Stimulated activated CD4-positive, alpha-beta T cell treated with anti-CD3 and anti-CD28 coated beads, Interleukin-1b, Interleukin-23, amount 100 ng/mL, for 1 hour (primary cell): ENCODE results near the gene RECQL5.
"Not testable (repeated sequence)": the region's sequence is repeated elsewhere in the genome, so short reads cannot be mapped to it uniquely, and the experiment has no call there.

Experiments used
- DNase-seq, 2 donors: peaks; one replicate each; pipeline ENCODE4 v3.0.0-alpha.2; 2020; ENCODE audit warnings: low read depth in 2 of 2

RECQL5 gene

GRCh38 chr17:75647921-75648320 lies 19.0 kb downstream of the RECQL5 start:
- no peak for DNase-seq

GRCh38 chr17:75647061-75647460 lies 19.9 kb downstream of the RECQL5 start:
- DNase-seq, result no peak

- DNase-seq, result no peak
These were observed 20.3 kb downstream of the RECQL5 start for GRCh38 chr17:75646638-75646992.

DNA sequence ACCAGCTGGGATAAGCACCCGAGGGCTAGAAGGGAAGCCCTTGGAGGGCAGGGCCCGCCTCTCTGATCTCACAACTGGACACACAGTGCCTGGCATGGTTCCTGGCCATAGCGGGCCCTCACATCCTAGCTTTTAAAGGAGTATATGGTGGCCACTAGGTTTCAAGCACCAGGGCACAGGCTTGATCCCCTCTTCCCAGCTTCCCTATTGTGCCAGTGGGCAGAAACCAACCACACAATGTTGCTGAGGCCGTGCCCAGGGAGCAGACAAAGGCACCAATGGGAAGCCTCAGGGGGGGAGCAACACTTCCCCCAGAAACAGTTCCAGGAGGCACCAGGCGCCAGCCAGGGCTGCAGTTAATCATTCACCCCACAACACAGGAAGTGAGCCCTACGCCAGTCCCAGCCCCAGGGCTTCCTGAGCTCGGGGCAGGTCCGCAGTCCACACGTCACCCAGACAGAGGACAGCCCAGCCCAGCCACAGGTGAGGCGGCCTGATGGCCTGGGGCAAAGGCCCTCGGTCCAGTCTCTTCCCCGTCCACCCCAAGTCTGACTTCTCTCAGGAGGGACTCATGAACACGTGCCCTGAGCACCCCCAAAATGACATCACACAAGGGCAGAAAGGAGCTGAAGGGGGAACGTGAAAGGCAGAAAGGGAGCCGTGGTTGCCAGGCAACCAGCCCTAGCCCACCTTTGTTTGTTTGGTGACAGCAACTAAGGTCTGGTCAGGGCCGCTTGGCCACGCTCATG lies 20.9 kb downstream of the RECQL5 start:
- DNase-seq, result no peak

DNA sequence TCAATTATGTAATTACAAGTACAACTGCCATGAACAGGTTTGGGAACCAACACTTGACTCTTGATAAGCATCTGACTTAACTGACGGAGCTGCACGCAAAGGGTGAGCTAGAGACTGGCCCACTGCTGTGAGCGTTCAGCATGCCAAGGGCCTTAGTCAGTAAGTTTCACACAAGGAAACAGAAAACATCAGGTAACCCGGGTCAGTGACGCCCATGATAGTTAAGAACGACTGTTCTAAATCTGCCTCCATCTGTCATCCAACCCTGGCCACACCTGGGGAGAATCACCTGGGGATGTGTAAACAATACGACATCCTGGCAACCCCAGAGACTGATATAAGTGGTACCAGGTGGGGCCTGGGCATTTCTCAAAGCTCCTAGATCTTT lies 21.5 kb downstream of the RECQL5 start:
- DNase-seq, result no peak

GRCh38 chr17:75643643-75644017 lies 23.3 kb downstream of the RECQL5 start:
- no peak for DNase-seq

- no peak for DNase-seq
These were observed 23.9 kb downstream of the RECQL5 start for GRCh38 chr17:75642784-75643642.

DNA sequence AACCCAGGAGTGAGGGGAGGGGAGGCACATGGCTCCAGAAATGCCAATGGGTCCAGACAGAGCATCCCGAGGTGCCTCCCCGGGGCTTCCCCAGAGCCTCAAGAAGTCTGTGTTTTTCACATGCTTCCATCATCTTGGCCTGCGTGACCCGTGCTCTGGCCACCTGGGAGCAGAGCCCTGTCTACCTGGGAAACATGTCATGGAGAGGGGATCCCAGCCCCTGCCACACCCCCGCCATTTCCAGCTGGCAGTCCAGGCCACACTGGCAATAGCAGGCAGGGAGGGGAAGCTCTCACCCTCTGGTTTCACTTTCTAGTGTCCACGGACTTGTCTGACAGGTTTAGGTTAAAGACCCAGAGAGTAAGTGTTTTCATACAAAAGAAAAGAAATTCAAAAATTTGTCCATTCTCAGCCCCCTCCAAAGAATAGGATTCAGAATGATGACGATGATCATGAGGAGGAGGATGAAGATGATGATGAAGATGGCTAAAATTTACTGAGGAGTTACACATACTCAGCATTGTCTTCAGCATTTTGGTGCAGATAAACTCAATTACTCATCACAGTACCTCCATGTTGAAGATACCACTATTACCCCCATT lies 24.7 kb downstream of the RECQL5 start:
- no peak for DNase-seq

- no peak for DNase-seq
These were observed 25.6 kb downstream of the RECQL5 start for GRCh38 chr17:75641343-75641742.

GRCh38 chr17:75640556-75641119 lies 26.3 kb downstream of the RECQL5 start:
- DNase-seq, result no peak

GRCh38 chr17:75639771-75640555 lies 27.0 kb downstream of the RECQL5 start:
- no peak for DNase-seq

DNA sequence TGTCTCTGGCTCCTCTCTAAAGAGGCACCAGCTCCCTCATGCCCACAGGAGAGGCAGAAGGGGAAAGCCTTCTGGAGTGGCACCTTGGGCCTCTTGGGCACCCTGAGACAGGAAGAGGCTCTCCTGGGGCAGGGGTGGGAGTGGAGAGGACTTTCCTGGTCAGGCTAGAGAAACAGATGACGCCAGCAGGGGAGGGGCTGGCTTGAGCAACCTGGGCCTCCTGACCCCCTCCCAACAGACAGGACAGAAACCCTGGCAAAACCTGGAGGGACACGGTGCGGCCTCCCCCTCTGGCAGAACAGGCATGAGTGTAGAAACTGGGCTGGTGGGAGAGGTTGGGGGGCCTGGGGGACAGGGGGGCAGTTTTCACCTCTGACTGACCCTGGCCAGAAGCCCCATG lies 27.6 kb downstream of the RECQL5 start:
- DNase-seq, result no peak

DNA sequence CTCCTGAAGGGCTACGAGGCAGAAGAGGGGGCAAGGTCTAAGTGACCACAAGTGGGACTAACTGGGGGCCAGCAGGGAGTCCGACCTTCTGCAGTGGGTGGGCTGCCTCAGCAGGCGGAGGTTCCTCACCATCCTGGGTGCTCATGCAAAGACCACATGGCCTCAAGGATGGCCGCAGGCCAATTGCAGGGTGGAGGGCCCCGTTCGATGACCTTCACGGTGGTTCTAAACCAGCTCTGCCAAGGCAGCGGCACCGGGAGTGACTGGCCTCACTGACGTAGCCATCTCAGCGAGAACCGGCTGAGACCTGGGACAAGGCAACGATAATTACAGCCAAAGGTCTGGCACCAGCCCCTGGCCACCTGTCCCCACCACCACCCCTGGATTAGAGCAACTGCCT lies 28.1 kb downstream of the RECQL5 start:
- no peak for DNase-seq

- DNase-seq, result not testable (repeated sequence)
These were observed 28.9 kb downstream of the RECQL5 start for GRCh38 chr17:75638039-75638438.

DNA sequence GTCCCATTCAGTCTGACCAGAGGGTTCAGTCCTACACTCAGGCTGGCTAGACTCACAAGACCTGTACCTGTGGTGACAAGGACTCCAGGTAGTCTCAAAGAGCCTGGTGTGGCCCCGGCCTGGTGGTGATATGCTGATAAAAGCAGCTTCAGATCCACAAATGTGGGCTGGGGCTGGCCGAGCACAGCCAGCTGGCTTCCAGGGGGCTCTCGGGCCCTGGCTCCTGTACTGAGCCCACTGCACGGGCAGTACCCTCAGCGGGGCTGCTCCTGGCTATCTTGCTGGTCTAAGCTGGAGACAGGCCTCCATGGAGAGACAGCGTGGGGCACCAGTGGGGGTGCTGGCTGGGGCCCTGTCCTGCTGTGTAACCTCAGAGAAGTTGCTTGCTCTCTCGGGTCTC lies 29.4 kb downstream of the RECQL5 start:
- DNase-seq, result no peak

- DNase-seq, result no peak
These were observed 29.8 kb downstream of the RECQL5 start for GRCh38 chr17:75637143-75637538.

DNA sequence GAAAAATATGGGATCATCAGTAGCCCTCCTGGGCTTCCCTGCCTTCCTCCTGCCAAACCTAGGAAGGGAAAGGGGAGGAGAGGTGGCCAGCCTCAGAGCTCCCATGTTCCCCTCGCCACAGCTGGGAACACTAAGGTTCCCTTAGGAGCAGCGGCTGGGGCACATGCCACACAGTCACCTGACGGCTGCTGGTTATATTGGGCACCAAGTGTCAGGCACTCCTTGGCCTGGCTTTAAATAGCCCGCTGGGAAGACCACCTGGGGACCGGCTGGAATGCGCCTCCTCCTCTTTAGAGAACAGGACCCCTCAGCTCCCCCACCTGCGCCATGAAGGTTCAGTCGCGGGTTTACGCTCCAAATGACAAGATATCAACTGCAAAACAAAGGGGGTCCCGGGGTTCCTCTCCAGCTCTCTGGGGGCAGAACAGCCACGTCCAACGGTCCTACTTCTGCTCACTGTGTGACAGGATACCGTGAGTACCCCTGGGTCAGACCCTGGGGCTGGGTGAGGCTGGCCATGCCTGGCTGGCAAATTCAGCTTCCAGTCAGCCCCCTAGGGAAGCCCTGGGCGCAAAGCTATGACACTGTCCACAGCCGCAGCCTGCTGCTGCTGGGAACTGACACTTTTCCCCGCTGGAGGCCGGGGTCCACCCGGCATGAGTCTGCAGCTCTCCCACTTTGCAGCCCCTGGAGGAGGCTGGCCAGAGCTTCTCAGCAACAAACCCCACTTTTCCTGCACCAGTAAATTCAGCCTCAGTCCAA lies 30.4 kb downstream of the RECQL5 start:
- no peak for DNase-seq

DNA sequence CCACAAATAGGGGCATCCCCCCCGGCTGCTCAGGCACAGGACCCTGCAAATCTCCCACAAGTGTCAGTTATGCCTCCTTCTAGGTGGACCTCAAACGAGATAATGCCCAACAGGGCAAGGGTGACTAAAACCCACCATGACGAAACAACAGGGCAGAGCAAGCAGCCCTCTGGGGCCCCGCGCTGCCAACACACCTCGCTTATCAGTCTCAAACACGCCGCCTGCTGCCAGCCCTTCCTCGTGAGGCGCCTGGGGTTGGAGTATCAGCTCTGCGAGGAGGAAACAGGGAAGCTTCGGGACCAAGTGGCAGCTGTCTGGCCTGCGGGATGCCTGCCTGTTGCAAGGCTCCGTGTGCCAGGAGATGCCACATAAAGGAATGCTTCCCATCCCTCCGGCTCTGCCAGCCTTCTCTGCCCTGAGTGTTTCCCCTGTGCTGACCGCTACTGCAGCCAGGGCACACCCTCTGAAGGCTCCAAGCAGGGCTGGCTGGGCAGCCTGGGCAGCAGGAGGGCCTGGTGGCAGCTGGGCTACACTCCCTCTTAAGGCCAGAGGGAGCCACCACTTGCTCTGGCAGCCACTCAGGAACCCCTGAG lies 31.2 kb downstream of the RECQL5 start:
- no peak for DNase-seq

DNA sequence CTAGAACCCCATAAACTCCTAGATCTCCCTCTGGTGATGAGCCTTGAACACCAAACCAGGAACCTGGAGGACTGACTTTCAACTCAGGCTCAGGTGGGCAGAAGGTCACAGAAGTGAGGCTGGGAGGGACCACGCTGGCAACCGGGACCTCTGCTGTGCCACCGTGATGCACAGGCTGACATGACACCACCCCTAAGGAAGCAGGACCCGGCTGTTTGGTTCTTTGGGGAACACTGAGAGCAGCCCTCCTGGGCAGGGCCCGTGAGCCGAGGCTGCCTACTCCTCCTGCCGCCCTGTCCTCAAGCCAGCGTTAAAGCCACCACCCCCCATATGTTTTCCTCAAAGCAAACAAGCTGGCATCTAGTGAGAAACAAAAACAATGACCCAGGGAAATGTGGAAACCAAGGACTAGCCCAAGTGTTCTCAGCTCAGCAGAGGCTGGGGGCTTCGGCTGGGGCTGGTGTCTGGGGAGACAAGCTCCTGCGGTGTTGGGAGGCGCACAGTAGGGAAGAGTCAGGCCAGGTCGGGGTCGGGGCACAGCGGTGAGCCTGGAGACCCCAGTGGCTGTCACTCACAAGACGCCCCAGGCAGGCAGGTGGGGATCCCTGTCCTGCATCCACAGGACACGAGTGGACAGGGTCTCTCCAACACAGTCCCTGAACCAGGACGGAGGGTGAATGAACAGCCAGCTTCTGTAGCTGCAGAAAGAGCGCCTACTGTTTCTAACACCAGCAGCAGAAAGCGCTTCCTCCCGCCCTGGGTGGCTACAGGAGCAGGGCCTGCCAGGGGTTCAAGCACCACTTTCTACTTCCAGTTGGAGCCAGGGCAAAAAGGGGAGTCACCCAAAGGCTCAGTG lies 32.0 kb downstream of the RECQL5 start:
- no peak for DNase-seq

- no peak for DNase-seq
These were observed 32.6 kb downstream of the RECQL5 start for GRCh38 chr17:75634376-75634740.
